Erythroblast (primary cell): Measurements from ENCODE around the gene DPF3.

Experiments used
- GATA1 ChIP-seq: IDR thresholded peaks from 2 replicates; pipeline ENCODE4 v1.6.1; 2011; ENCODE audit warnings: low read depth, mild to moderate bottlenecking, control low read depth, low read length, moderate library complexity
- POLR2A ChIP-seq: IDR thresholded peaks from 2 replicates; pipeline ENCODE4 v1.6.1; 2011; ENCODE audit warnings: mild to moderate bottlenecking, low read length

GRCh38 chr14:72740966-72741825, 152.7 kb downstream of the DPF3 start:
- TF ChIP-seq POLR2A, result no peak
- TF ChIP-seq GATA1, result no peak
